Naive thymus-derived CD4-positive, alpha-beta T cell (primary cell): ENCODE results near the gene MYZAP. TPM values are rescaled to one million over a fixed set of nuclear protein-coding genes. Genes with fewer than 3 reads are reported as not detected.

Source experiments
- polyA plus RNA-seq, 2 donors: library from polyadenylated mRNA; unstranded; fragments of 300-500 nt; fragmentation: Illumina TruSeq; gene quantifications; one replicate each; pipeline ENCODE4 v1.2.3, GENCODE V29; 2021
- total RNA-seq, 6 experiments: library from RNA in 5 of 6; stranded (reverse) in 5 of 6; gene quantifications; 1 replicate in 5 of 6; 2 replicates in 1 of 6; pipeline ENCODE4 v1.2.3 and lab custom pipeline; 2021 to 2026

Gene MYZAP
- total and polyA plus RNA-seq, 7 experiments from 2014 or later = 1.1 to 9.7 (median 2.2) TPM; not detected in 1

Other genes with a start within 250 kb of the MYZAP start
- gene CGNL1, start 215.4 kb upstream of the MYZAP start, total RNA-seq = not detected
- not detected for gene CGNL1, start 215.4 kb upstream of the MYZAP start, polyA plus RNA-seq
- gene POLR2M, start 114.8 kb downstream of the MYZAP start, total RNA-seq = 100 to 1,000 TPM in 2 of 5 experiments, 10 to 100 TPM in 3; 67.0 to 105 (median 82.9) TPM
- 10 to 100 TPM; 60.4 to 74.9 TPM for gene POLR2M, start 114.8 kb downstream of the MYZAP start, polyA plus RNA-seq